ENCODE measurements around the gene ASCL5. TPM values are rescaled to one million over a fixed set of nuclear protein-coding genes. Genes with fewer than 3 reads are reported as not detected.

Gene ASCL5
- total and polyA plus RNA-seq, 2 donors (not counting 1 experiment from before 2014, with no cell fraction given), result not detected

GRCh38 chr1:201155354-201155753 is 28.4 kb upstream of the ASCL5 start:
- Histone ChIP-seq H3K27me3 (ENCODE audit: control insufficient read depth, insufficient read depth, low read length) (peaks cover 21% of the 10 kb centered on the region), H3K4me1 (ENCODE audit: control insufficient read depth, extremely low read depth, insufficient read depth, low read length) (peaks cover 2% of the 10 kb centered on the region), H2AFZ (ENCODE audit: low read length) (no peak overlapping the region), H3K9me3 (ENCODE audit: control insufficient read depth, insufficient read depth, low read depth, low read length) (no peaks in the 10 kb centered on the region), H3K4me2 (ENCODE audit: extremely low read depth, insufficient read depth, low read length) (no peak overlapping the region), H3K79me2 (ENCODE audit: control insufficient read depth, insufficient read depth, low read length) (no peaks in the 10 kb centered on the region), H3K4me3 (replicated peaks in 1 of 4; ENCODE audit: control extremely low read depth in 1 of 4, insufficient read depth in 1 of 4, low read depth in 3 of 4, low read length in 4 of 4) (no peak overlapping the region), H4K20me1 (ENCODE audit: control insufficient read depth, extremely low read depth, insufficient read depth, low read length) (no peaks in the 10 kb centered on the region), H3K36me3 (ENCODE audit: control insufficient read depth, insufficient read depth, low read length) (peaks cover 6% of the 10 kb centered on the region), H3K9ac (ENCODE audit: insufficient read depth, low read length) (no peak overlapping the region), H3K27ac (ENCODE audit: insufficient read depth, low read length) (no peak overlapping the region)
- TF ChIP-seq EZH2 (IDR thresholded peaks at IDR 0.05; ENCODE audit: low read length, missing control alignments) (no peak), CTCF (conservative IDR thresholded peaks at IDR 0.05 in 1 of 2, IDR thresholded peaks at IDR 0.05 in 1 of 2; ENCODE audit: low read depth in 1 of 2, low read length in 2 of 2) (no peak)
- no peak for DNase-seq (ENCODE audit: low read depth in 2 of 2)

- H3K9me3 ChIP-seq (ENCODE audit: control insufficient read depth, insufficient read depth, low read depth, low read length), result no peaks in the 10 kb centered on the region
- H3K4me3 ChIP-seq (replicated peaks in 1 of 4; ENCODE audit: control extremely low read depth in 1 of 4, insufficient read depth in 1 of 4, low read depth in 3 of 4, low read length in 4 of 4), result peak within 1 kb of the TSS; percentile 64 to 79 (median 72)
- TF ChIP-seq EZH2 (IDR thresholded peaks at IDR 0.05; ENCODE audit: low read length, missing control alignments) (no peak), CTCF (conservative IDR thresholded peaks at IDR 0.05 in 1 of 2, IDR thresholded peaks at IDR 0.05 in 1 of 2; ENCODE audit: low read depth in 1 of 2, low read length in 2 of 2) (no peak)
- peak within 1 kb of the TSS; percentile 78 for H3K9ac ChIP-seq (ENCODE audit: insufficient read depth, low read length)
- peak within 1 kb of the TSS; percentile 85 for H2AFZ ChIP-seq (ENCODE audit: low read length)
- H3K27ac ChIP-seq (ENCODE audit: insufficient read depth, low read length), result peak within 1 kb of the TSS; percentile 42
- H3K79me2 ChIP-seq (ENCODE audit: control insufficient read depth, insufficient read depth, low read length), result no peaks in the 10 kb centered on the region
- peaks cover 17% of the 10 kb centered on the region for H3K27me3 ChIP-seq (ENCODE audit: control insufficient read depth, insufficient read depth, low read length)
- H3K4me2 ChIP-seq (ENCODE audit: extremely low read depth, insufficient read depth, low read length), result peak within 1 kb of the TSS; percentile 92
- peaks cover 8% of the 10 kb centered on the region for H3K36me3 ChIP-seq (ENCODE audit: control insufficient read depth, insufficient read depth, low read length)
- H4K20me1 ChIP-seq (ENCODE audit: control insufficient read depth, extremely low read depth, insufficient read depth, low read length), result no peaks in the 10 kb centered on the region
- H3K4me1 ChIP-seq (ENCODE audit: control insufficient read depth, extremely low read depth, insufficient read depth, low read length), result peaks cover 2% of the 10 kb centered on the region
- peak; percentile 88 to 94 for DNase-seq (ENCODE audit: low read depth in 2 of 2)
Measured at GRCh38 chr1:201154389-201155165, 27.6 kb upstream of the ASCL5 start, which contains the start of gene TMEM9. Gene TMEM9 (minus strand): TSS chr1:201154474. CDS start chr1:201153923, 551 bp downstream.

- peak overlapping the region; percentile 92 for H3K4me2 ChIP-seq (ENCODE audit: extremely low read depth, insufficient read depth, low read length)
- DNase-seq (ENCODE audit: low read depth in 2 of 2), result peak in 1 of 2 donors; percentile 6
- H3K27me3 ChIP-seq (ENCODE audit: control insufficient read depth, insufficient read depth, low read length), result peaks cover 15% of the 10 kb centered on the region
- peak overlapping the region; percentile 42 for H3K27ac ChIP-seq (ENCODE audit: insufficient read depth, low read length)
- no peaks in the 10 kb centered on the region for H4K20me1 ChIP-seq (ENCODE audit: control insufficient read depth, extremely low read depth, insufficient read depth, low read length)
- peak overlapping the region; percentile 78 for H3K9ac ChIP-seq (ENCODE audit: insufficient read depth, low read length)
- H3K79me2 ChIP-seq (ENCODE audit: control insufficient read depth, insufficient read depth, low read length), result no peaks in the 10 kb centered on the region
- TF ChIP-seq EZH2 (IDR thresholded peaks at IDR 0.05; ENCODE audit: low read length, missing control alignments), result no peak
- no peak for TF ChIP-seq CTCF (conservative IDR thresholded peaks at IDR 0.05 in 1 of 2, IDR thresholded peaks at IDR 0.05 in 1 of 2; ENCODE audit: low read depth in 1 of 2, low read length in 2 of 2)
- no peaks in the 10 kb centered on the region for H3K9me3 ChIP-seq (ENCODE audit: control insufficient read depth, insufficient read depth, low read depth, low read length)
- peak overlapping the region; percentile 64 to 79 (median 72) for H3K4me3 ChIP-seq (replicated peaks in 1 of 4; ENCODE audit: control extremely low read depth in 1 of 4, insufficient read depth in 1 of 4, low read depth in 3 of 4, low read length in 4 of 4)
- peak overlapping the region; percentile 65 for H2AFZ ChIP-seq (ENCODE audit: low read length)
- peaks cover 8% of the 10 kb centered on the region for H3K36me3 ChIP-seq (ENCODE audit: control insufficient read depth, insufficient read depth, low read length)
- peaks cover 2% of the 10 kb centered on the region for H3K4me1 ChIP-seq (ENCODE audit: control insufficient read depth, extremely low read depth, insufficient read depth, low read length)
Measured at GRCh38 chr1:201153474-201154388, 26.7 kb upstream of the ASCL5 start.

All from fibroblast of lung (primary cell).